Transverse colon (tissue), 4 donors: ENCODE results near the gene TRPT1.

Experiments used
- CTCF ChIP-seq, 5 experiments: fragments of 200-600 bp in 3 of 5; fragments of 450-650 bp in 2 of 5; sonication (generic) in 3 of 5; IDR thresholded peaks; 1 replicate in 2 of 5; 2 replicates in 3 of 5; pipeline ENCODE4 v1.5.1; 2016 to 2017; ENCODE audit warnings: antibody characterized with exemption in 5 of 5, inconsistent platforms in 3 of 5, mild to moderate bottlenecking in 2 of 5, moderate library complexity in 1 of 5
- EP300 ChIP-seq: sonication (generic); formaldehyde crosslinking; IDR thresholded peaks from one replicate; pipeline ENCODE4 v1.6.1; 2017; ENCODE audit warnings: antibody characterized with exemption, low read depth
- POLR2A ChIP-seq: fragments of 450-650 bp; IDR thresholded peaks from one replicate; pipeline ENCODE4 v1.6.1; 2016; ENCODE audit warnings: antibody characterized with exemption, mild to moderate bottlenecking, moderate library complexity
- POLR2AphosphoS5 ChIP-seq, 3 donors: sonication (generic); formaldehyde crosslinking; IDR thresholded peaks; one replicate each; pipeline ENCODE4 v1.6.1; 2016; ENCODE audit warnings: antibody characterized with exemption in 3 of 3

DNA sequence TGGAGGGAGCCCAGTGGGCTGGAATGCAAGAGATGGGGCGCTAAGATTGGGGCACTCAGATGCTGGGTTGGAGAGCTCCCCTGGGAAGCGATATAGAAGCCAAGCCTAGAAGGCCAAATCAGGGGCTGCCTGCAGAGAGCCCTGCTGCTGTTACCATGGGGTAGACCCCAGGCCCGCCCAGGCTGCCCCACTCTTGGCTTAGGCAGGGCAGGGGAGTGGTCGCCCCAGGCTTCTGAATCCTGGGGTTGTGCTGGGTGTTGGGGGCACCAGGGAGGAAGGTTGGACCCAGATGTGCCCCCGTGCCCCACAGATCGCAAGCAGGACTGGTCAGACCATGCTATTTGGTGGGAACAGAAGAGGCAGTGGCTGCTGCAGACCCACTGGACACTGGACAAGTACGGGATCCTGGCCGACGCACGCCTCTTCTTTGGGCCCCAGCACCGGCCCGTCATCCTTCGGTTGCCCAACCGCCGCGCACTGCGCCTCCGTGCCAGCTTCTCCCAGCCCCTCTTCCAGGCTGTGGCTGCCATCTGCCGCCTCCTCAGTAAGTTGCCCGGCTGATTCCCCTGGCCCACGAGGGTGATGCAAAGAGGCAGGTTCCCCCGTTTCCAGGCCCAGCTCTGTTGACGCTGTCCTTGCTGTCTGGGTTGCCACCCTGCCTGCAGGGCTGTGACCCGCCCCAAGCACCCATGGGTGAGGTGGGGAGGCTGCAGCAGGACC lies 15.5 kb downstream of the TRPT1 start:
- TF ChIP-seq CTCF (IDR thresholded peaks at IDR 0.05) (no peak), POLR2AphosphoS5 (IDR thresholded peaks at IDR 0.05) (no peak), POLR2A (no peak), EP300 (no peak)
